ENCODE data around the gene RPRD1B.
A peak's percentile ranks its signal among the peaks of the same experiment; 100 is the strongest.

The RPRD1B gene
- 18.8 to 46.9 (median 35.5) reads per million in 18 experiments for total RNA-seq

GRCh38 chr20:38033330-38034107 is at the start of gene RPRD1B, which contains the start of gene TTI1:
Gene RPRD1B (plus strand): TSS chr20:38033746. CDS start chr20:38033948, 202 bp downstream.
Gene TTI1 (minus strand): TSS chr20:38033456. CDS start chr20:38013816, 19,640 bp downstream.
- peak; percentile 89 to 90 for DNase-seq

- DNase-seq: no peak
Measured at GRCh38 chr20:37984018-37984785, 49.3 kb upstream of the RPRD1B start.

GRCh38 chr20:37986044-37986858 is 47.3 kb upstream of the RPRD1B start:
- DNase-seq: no peak

- DNase-seq: no peak
Measured at GRCh38 chr20:37986873-37987601, 46.5 kb upstream of the RPRD1B start.

- no peak for DNase-seq
Measured at GRCh38 chr20:37987602-37988290, 45.8 kb upstream of the RPRD1B start.

- DNase-seq: no peak
Measured at GRCh38 chr20:37988306-37988954, 45.1 kb upstream of the RPRD1B start.

GRCh38 chr20:37989601-37990295 is 43.8 kb upstream of the RPRD1B start:
- DNase-seq: peak; percentile 15 to 46

GRCh38 chr20:37990571-37991151 is 42.9 kb upstream of the RPRD1B start:
- DNase-seq: peak; percentile 85 to 93

GRCh38 chr20:37991157-37991866 is 42.2 kb upstream of the RPRD1B start:
- DNase-seq: peak in 1 of 2 donors; percentile 11

GRCh38 chr20:37991908-37992307 is 41.6 kb upstream of the RPRD1B start:
- DNase-seq: no peak

GRCh38 chr20:37992802-37993409 is 40.6 kb upstream of the RPRD1B start:
- DNase-seq: peak; percentile 62 to 77

GRCh38 chr20:37994512-37994911 is 39.0 kb upstream of the RPRD1B start:
- DNase-seq: no peak

- no peak for DNase-seq
Measured at GRCh38 chr20:37995856-37996605, 37.5 kb upstream of the RPRD1B start.

GRCh38 chr20:37997516-37997915 is 36.0 kb upstream of the RPRD1B start:
- no peak for DNase-seq

- peak; percentile 53 to 55 for DNase-seq
Measured at GRCh38 chr20:37999526-38000263, 33.9 kb upstream of the RPRD1B start.

GRCh38 chr20:38000293-38000692 is 33.3 kb upstream of the RPRD1B start:
- DNase-seq: peak in 1 of 2 donors; percentile 60

Measured in inflammatory macrophage (primary cell).